OCI-LY7 (cell line): ENCODE data around the gene JPH3. TPM values are rescaled to one million over a fixed set of nuclear protein-coding genes. Genes with fewer than 3 reads are reported as not detected.

ENCODE experiments used
- BruUV-seq: library from RNA; stranded (reverse); fragments of 400-500 nt; replicated peaks from 2 replicates; lab custom pipeline; 2021; lab: Mats Ljungman, UMichigan
- CTCF ChIA-PET: fragments of 300-600 bp; sonication (Branson Sonifier 250); formaldehyde crosslinking; loops from one replicate; lab custom pipeline; 2022; ENCODE audit warnings: antibody characterized with exemption; ENCODE audit not compliant: unreplicated experiment; lab: Charles Lee
- POLR2A ChIA-PET: fragments of 300-600 bp; sonication (Branson Sonifier 250); formaldehyde crosslinking; loops from one replicate; lab custom pipeline; 2022; ENCODE audit warnings: antibody characterized with exemption; lab: Charles Lee
- DNase-seq: peaks from one replicate; pipeline ENCODE4 v3.0.0-alpha.2; 2015; ENCODE audit warnings: low spot score
- H2AFZ ChIP-seq: fragments of 200-600 bp; sonication (generic), shearing (Covaris generic); 2 replicates; pipeline ENCODE4 v1.6.1; 2014; ENCODE audit warnings: mild to moderate bottlenecking, antibody characterized with exemption, low read length, moderate library complexity
- H3K27ac ChIP-seq: fragments of 200-600 bp; sonication (generic); 2 replicates; pipeline ENCODE4 v1.5.1; 2014; ENCODE audit warnings: mixed run types, low read depth, mild to moderate bottlenecking, moderate library complexity, low read length, inconsistent platforms; ENCODE audit not compliant: poor library complexity, severe bottlenecking
- H3K36me3 ChIP-seq: fragments of 200-600 bp; sonication (generic); 2 replicates; pipeline ENCODE4 v1.6.1; 2014; ENCODE audit warnings: mild to moderate bottlenecking, antibody characterized with exemption, low read length, moderate library complexity, mixed read lengths; ENCODE audit not compliant: insufficient read depth
- H3K4me1 ChIP-seq: fragments of 200-600 bp; sonication (generic); 2 replicates; pipeline ENCODE4 v1.5.1; 2014; ENCODE audit warnings: mild to moderate bottlenecking, low read length; ENCODE audit not compliant: insufficient read depth, poor library complexity, severe bottlenecking
- H3K4me2 ChIP-seq: fragments of 200-600 bp; sonication (generic); 2 replicates; pipeline ENCODE4 v1.6.1; 2014; ENCODE audit warnings: mild to moderate bottlenecking, low read length
- H3K4me3 ChIP-seq: fragments of 200-600 bp; sonication (generic); 2 replicates; pipeline ENCODE4 v1.5.1; 2014; ENCODE audit warnings: mild to moderate bottlenecking, low read depth, low read length; ENCODE audit not compliant: poor library complexity, severe bottlenecking
- H3K79me2 ChIP-seq: fragments of 200-600 bp; sonication (generic); 2 replicates; pipeline ENCODE4 v1.6.1; 2016; ENCODE audit warnings: low read depth, mild to moderate bottlenecking, low read length, moderate library complexity, mixed read lengths; ENCODE audit not compliant: insufficient read depth
- H3K9me2 ChIP-seq: fragments of 200-600 bp; sonication (generic); 2 replicates; pipeline ENCODE4 v1.6.1; 2016; ENCODE audit warnings: mild to moderate bottlenecking, low read length, mixed read lengths; ENCODE audit not compliant: insufficient read depth
- H3K9me3 ChIP-seq: fragments of 200-600 bp; sonication (generic); 2 replicates; pipeline ENCODE4 v1.6.1; 2014; ENCODE audit warnings: mild to moderate bottlenecking, mixed run types, low read length, mixed read lengths
- H4K20me1 ChIP-seq: fragments of 200-600 bp; sonication (generic); 2 replicates; pipeline ENCODE4 v1.6.1; 2014; ENCODE audit warnings: mild to moderate bottlenecking, antibody characterized with exemption, low read length, moderate library complexity, mixed read lengths; ENCODE audit not compliant: insufficient read depth
- EZH2phosphoT487 ChIP-seq: fragments of 200-600 bp; sonication (generic); IDR thresholded peaks from 2 replicates; pipeline ENCODE4 v1.6.1; 2018; ENCODE audit warnings: low read depth, borderline replicate concordance, mild to moderate bottlenecking, mixed run types, antibody characterized with exemption, low read length, moderate library complexity, mixed read lengths
- intact Hi-C: fragments of 100-400 bp; cut with micrococcal nuclease; formaldehyde crosslinking; loops from one replicate; pipeline ENCODE4 v1.10.0; 2022; ENCODE audit not compliant: unreplicated experiment
- total RNA-seq, 2 experiments: library from RNA; depleted of rRNA in 1 of 2; stranded (reverse); fragments of >200 nt in 1 of 2; shearing (Covaris generic) in 1 of 2; gene quantifications; 2 replicates each; pipeline ENCODE4 v1.2.3, GENCODE V29; 2014 to 2022
- TF ChIP-seq, protein P1 (sequence below): fragments of 200-600 bp; sonication (generic); conservative IDR thresholded peaks from 2 replicates; pipeline ENCODE4 v1.5.1; 2014; ENCODE audit warnings: mild to moderate bottlenecking, antibody characterized with exemption, low read length, moderate library complexity, mixed read lengths

JPH3 gene
- total RNA-seq, 2 experiments from 2014 or later = not detected

DNA sequence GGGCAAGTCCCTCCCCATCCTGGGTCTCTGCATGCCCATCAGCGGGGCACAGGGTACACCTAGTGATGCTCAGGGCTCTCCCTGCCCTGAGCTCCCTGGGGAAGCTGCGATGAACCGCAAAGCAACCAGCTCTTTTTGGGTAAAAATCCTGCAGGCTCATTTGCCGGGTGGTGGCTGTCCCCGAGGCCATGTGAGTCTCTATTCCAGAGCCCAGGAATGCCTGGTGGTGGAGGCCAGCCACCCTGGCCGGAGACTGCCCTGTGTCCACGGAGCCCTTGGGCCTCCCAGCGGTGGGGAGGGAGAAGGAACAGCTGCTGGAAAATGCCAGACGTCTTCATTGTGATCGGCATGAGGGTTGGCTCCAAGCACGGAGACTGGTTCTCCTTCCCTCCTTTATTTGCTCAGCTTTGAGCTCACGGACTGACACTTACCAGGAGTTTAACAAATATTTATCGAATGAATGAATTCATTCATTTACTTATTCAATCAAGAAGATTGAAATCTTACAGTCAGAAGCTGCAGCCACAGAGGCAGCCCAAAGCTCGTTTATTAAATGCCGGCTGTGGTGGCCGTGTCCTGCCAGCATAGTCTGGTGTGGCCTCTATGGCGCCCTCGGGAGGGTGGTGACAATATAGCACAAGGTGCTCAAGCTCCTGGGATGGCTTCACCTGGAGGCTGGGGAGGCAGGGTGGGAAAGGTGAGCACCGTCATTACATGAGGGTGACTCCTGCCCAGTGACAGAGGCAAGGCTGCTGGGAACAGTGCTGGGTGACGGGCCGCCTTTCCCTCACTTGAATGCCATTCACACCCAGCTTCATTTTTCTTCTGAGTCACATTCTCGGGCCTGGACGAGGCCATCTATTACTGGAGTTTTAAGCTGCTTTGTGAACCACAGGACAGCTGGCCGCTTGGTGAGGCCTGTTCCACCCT is 31.1 kb upstream of the JPH3 start:
- TF ChIP-seq, protein P1, sequence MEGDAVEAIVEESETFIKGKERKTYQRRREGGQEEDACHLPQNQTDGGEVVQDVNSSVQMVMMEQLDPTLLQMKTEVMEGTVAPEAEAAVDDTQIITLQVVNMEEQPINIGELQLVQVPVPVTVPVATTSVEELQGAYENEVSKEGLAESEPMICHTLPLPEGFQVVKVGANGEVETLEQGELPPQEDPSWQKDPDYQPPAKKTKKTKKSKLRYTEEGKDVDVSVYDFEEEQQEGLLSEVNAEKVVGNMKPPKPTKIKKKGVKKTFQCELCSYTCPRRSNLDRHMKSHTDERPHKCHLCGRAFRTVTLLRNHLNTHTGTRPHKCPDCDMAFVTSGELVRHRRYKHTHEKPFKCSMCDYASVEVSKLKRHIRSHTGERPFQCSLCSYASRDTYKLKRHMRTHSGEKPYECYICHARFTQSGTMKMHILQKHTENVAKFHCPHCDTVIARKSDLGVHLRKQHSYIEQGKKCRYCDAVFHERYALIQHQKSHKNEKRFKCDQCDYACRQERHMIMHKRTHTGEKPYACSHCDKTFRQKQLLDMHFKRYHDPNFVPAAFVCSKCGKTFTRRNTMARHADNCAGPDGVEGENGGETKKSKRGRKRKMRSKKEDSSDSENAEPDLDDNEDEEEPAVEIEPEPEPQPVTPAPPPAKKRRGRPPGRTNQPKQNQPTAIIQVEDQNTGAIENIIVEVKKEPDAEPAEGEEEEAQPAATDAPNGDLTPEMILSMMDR = peak; percentile 65
- no peak for TF ChIP-seq EZH2phosphoT487
- ChIA-PET POLR2A (interaction anchor here (0.7 kb wide), 1 partner anchor 9 kb away, joined by 3 read pairs; no protein-coding TSS in a partner anchor), CTCF (interaction anchor here (1.0 kb wide), 1 partner anchor 65 kb away, joined by 3 read pairs; no protein-coding TSS in a partner anchor)
- Histone ChIP-seq H4K20me1 (no peaks in the 10 kb centered on the region), H3K27ac (no peak overlapping the region), H3K4me2 (no peak overlapping the region), H3K9me2 (no peaks in the 10 kb centered on the region), H3K36me3 (no peaks in the 10 kb centered on the region), H3K4me3 (no peak overlapping the region), H3K9me3 (no peaks in the 10 kb centered on the region), H3K4me1 (no peaks in the 10 kb centered on the region), H3K79me2 (no peaks in the 10 kb centered on the region), H2AFZ (no peak overlapping the region)
- BruUV-seq = no TSS peak
- DNase-seq = peak; percentile 19
- intact Hi-C loops = no loop called here

- intact Hi-C loops = no loop called here
- Histone ChIP-seq H3K4me2 (no peak overlapping the region), H3K27ac (no peak overlapping the region), H3K79me2 (no peaks in the 10 kb centered on the region), H4K20me1 (no peaks in the 10 kb centered on the region), H3K4me3 (no peak overlapping the region), H3K36me3 (no peaks in the 10 kb centered on the region), H2AFZ (no peak overlapping the region), H3K4me1 (no peaks in the 10 kb centered on the region), H3K9me2 (no peaks in the 10 kb centered on the region), H3K9me3 (no peaks in the 10 kb centered on the region)
- ChIA-PET POLR2A (no interaction called here), CTCF (no interaction called here)
- BruUV-seq = no TSS peak
- no peak for DNase-seq
- TF ChIP-seq EZH2phosphoT487 = no peak
- TF ChIP-seq, protein P1 = no peak
Measured at GRCh38 chr16:87571868-87572244, 30.5 kb upstream of the JPH3 start.

DNA sequence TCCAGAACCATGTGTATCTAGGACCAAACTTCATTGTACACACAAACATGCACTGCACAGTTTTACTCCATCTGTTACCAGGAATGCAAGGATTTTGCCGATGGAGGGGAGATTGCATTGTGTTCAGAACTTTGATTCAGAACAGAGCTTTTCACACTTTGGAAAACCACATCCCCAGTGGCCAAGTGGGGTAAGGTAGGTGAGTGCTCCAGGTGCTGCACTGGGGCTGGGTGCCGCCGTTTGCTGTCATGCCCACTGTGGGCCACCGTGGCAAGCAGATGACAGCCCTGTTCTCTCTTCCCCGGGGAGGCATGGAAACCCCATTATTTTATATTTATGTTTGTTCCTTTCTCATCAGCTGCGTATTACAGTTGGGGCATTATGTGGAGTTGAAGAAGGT is 29.3 kb upstream of the JPH3 start:
- Histone ChIP-seq H3K9me2 (no peaks in the 10 kb centered on the region), H2AFZ (no peak overlapping the region), H3K27ac (no peak overlapping the region), H3K36me3 (no peaks in the 10 kb centered on the region), H3K4me3 (no peak overlapping the region), H3K79me2 (no peaks in the 10 kb centered on the region), H4K20me1 (no peaks in the 10 kb centered on the region), H3K9me3 (no peaks in the 10 kb centered on the region), H3K4me1 (no peaks in the 10 kb centered on the region), H3K4me2 (no peak overlapping the region)
- no TSS peak for BruUV-seq
- ChIA-PET POLR2A (no interaction called here), CTCF (no interaction called here)
- TF ChIP-seq, protein P1 = no peak
- TF ChIP-seq EZH2phosphoT487 = no peak
- no peak for DNase-seq
- intact Hi-C loops = no loop called here
